ENCODE data around the gene ANKLE2. TPM values are rescaled to one million over a fixed set of nuclear protein-coding genes. Genes with fewer than 3 reads are reported as not detected.

The ANKLE2 gene
- total and polyA plus RNA-seq, 10 of the 15 experiments (the other 5 are each of a cell fraction or from before 2014, with no cell fraction given): 4.3 to 89.4 (median 53.0) TPM

DNA sequence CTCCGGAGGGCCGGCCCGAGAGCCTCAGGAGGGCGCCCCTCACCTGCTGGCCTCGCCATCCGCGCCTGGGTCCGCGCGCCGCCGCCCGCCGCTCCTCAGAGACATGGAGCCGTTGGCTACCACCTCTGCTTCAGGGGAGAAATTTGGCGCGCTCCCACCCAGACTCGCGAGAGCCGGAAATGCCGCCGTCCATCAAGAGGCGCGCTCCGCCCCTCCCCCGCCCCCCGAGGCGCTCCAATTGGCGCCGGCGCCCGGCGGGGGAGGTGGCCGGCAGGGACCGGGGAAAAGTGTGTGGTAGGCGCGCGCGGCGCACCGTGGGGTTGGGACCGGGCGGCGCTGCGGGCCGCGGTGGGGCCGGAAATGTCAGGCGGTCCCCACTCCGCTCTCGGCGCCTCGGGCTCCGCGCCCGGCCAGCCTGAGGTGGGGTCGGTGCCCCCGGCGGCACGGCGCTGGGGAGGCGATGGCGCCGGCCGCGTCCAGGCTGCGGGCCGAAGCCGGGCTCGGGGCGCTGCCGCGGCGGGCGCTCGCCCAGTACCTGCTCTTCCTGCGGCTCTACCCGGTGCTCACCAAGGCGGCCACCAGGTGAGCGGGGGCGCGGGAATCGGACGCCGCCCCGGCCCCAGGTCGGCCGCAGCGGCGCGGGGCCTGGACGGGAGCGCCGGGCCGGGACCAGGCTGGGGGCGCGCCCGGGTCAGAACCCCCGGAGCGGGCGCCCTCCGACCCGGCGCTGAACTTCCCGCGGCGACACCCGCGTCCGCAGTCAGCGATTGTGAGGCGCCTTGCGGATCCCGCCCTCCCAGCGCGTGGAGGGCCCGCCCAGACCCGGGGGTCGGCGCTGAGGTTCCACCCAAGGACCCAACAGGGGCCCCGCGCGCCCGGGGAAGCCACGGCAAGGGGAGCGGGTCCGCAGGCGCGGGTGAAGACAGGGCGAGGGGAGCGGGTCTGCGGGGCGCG lies 74.1 kb downstream of the ANKLE2 start, which contains the start of the genes POLE and PXMP2 (continued):
- TF ChIP-seq ATF2 (IDR thresholded peaks at IDR 0.05; ENCODE audit: low read length) (no peak), ATF7 (IDR thresholded peaks at IDR 0.05; ENCODE audit: low read depth) (no peak), KAT2A (conservative IDR thresholded peaks at IDR 0.05; ENCODE audit: control insufficient read depth, low read depth, low read length) (no peak), SUZ12 (IDR thresholded peaks at IDR 0.05; ENCODE audit: unreplicated experiment) (no peak), MXI1 (IDR thresholded peaks at IDR 0.05; ENCODE audit: low read depth, low read length) (peak; percentile 99), ZNF217 (IDR thresholded peaks at IDR 0.05) (peak; percentile 35; the same call in 1 of the 2 replicates), CBX3 (IDR thresholded peaks at IDR 0.05; ENCODE audit: borderline replicate concordance, low read depth) (no peak), BRCA1 (IDR thresholded peaks at IDR 0.05; ENCODE audit: low read depth, low read length) (peak; percentile 94), SMARCA5 (IDR thresholded peaks at IDR 0.05) (peak; percentile 73; the same call in 1 of the 2 replicates), ZNF622 (IDR thresholded peaks at IDR 0.05) (no peak), YY1 (IDR thresholded peaks at IDR 0.05; ENCODE audit: low read depth, low read length) (peak; percentile 88), YBX1 (IDR thresholded peaks at IDR 0.05) (no peak), MTA2 (IDR thresholded peaks at IDR 0.05; ENCODE audit: low read depth) (no peak), MEF2B (IDR thresholded peaks at IDR 0.05; ENCODE audit: partially characterized antibody, poor library complexity, severe bottlenecking) (no peak), SPI1 (IDR thresholded peaks at IDR 0.05; ENCODE audit: borderline replicate concordance, insufficient read depth, low read depth, low read length) (no peak), PML (IDR thresholded peaks at IDR 0.05; ENCODE audit: low read length) (no peak), ASH2L (IDR thresholded peaks at IDR 0.05; ENCODE audit: borderline replicate concordance, low read depth) (no peak), PAX5 (IDR thresholded peaks at IDR 0.05; ENCODE audit: borderline replicate concordance, low read depth, low read length) (peak; percentile 44; the same call in 1 of the 2 replicates), CHD4 (IDR thresholded peaks at IDR 0.05) (no peak), RBBP5 (conservative IDR thresholded peaks at IDR 0.05) (no peak)
- TF ChIP-seq, protein P1, sequence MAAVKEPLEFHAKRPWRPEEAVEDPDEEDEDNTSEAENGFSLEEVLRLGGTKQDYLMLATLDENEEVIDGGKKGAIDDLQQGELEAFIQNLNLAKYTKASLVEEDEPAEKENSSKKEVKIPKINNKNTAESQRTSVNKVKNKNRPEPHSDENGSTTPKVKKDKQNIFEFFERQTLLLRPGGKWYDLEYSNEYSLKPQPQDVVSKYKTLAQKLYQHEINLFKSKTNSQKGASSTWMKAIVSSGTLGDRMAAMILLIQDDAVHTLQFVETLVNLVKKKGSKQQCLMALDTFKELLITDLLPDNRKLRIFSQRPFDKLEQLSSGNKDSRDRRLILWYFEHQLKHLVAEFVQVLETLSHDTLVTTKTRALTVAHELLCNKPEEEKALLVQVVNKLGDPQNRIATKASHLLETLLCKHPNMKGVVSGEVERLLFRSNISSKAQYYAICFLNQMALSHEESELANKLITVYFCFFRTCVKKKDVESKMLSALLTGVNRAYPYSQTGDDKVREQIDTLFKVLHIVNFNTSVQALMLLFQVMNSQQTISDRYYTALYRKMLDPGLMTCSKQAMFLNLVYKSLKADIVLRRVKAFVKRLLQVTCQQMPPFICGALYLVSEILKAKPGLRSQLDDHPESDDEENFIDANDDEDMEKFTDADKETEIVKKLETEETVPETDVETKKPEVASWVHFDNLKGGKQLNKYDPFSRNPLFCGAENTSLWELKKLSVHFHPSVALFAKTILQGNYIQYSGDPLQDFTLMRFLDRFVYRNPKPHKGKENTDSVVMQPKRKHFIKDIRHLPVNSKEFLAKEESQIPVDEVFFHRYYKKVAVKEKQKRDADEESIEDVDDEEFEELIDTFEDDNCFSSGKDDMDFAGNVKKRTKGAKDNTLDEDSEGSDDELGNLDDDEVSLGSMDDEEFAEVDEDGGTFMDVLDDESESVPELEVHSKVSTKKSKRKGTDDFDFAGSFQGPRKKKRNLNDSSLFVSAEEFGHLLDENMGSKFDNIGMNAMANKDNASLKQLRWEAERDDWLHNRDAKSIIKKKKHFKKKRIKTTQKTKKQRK (IDR thresholded peaks at IDR 0.05; ENCODE audit: low read depth, low read length): 0 out of 2 replicates have a peak, but pooled peaks have one; percentile 19
- TF ChIP-seq, protein P2, sequence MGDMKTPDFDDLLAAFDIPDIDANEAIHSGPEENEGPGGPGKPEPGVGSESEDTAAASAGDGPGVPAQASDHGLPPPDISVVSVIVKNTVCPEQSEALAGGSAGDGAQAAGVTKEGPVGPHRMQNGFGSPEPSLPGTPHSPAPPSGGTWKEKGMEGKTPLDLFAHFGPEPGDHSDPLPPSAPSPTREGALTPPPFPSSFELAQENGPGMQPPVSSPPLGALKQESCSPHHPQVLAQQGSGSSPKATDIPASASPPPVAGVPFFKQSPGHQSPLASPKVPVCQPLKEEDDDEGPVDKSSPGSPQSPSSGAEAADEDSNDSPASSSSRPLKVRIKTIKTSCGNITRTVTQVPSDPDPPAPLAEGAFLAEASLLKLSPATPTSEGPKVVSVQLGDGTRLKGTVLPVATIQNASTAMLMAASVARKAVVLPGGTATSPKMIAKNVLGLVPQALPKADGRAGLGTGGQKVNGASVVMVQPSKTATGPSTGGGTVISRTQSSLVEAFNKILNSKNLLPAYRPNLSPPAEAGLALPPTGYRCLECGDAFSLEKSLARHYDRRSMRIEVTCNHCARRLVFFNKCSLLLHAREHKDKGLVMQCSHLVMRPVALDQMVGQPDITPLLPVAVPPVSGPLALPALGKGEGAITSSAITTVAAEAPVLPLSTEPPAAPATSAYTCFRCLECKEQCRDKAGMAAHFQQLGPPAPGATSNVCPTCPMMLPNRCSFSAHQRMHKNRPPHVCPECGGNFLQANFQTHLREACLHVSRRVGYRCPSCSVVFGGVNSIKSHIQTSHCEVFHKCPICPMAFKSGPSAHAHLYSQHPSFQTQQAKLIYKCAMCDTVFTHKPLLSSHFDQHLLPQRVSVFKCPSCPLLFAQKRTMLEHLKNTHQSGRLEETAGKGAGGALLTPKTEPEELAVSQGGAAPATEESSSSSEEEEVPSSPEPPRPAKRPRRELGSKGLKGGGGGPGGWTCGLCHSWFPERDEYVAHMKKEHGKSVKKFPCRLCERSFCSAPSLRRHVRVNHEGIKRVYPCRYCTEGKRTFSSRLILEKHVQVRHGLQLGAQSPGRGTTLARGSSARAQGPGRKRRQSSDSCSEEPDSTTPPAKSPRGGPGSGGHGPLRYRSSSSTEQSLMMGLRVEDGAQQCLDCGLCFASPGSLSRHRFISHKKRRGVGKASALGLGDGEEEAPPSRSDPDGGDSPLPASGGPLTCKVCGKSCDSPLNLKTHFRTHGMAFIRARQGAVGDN (IDR thresholded peaks at IDR 0.05): peak; percentile 19
